ENCODE measurements around the gene ASB4.

The ASB4 gene

DNA sequence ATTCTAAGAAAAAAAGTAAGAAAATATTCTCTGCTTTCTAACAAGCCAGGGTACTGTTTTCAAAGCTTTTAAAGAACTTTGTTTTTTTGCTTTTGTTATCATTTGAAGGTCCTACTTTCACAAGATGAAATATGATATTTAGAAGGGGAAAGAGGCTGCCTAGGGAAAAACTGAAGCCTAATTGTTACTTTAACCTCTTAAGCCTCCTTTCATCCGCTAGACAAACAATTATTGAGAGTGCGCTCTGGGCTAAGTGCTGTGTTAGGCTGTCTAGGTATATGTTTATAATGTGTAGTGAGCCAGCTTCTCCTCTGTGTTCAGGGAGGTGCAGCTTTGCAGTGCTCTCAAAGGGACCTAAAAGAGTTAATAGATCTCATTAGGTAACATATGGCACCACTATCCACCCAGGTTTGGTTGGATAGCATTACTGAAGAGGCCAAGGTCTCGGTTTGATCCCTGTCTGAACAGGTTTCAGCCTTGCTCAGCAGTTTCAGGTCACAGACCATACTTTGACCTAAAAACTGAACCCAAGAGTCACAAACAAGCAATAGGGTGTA lies 92.6 kb downstream of the ASB4 start:
- TF ChIP-seq, protein P1, sequence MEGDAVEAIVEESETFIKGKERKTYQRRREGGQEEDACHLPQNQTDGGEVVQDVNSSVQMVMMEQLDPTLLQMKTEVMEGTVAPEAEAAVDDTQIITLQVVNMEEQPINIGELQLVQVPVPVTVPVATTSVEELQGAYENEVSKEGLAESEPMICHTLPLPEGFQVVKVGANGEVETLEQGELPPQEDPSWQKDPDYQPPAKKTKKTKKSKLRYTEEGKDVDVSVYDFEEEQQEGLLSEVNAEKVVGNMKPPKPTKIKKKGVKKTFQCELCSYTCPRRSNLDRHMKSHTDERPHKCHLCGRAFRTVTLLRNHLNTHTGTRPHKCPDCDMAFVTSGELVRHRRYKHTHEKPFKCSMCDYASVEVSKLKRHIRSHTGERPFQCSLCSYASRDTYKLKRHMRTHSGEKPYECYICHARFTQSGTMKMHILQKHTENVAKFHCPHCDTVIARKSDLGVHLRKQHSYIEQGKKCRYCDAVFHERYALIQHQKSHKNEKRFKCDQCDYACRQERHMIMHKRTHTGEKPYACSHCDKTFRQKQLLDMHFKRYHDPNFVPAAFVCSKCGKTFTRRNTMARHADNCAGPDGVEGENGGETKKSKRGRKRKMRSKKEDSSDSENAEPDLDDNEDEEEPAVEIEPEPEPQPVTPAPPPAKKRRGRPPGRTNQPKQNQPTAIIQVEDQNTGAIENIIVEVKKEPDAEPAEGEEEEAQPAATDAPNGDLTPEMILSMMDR (IDR thresholded peaks at IDR 0.05): no peak

DNA sequence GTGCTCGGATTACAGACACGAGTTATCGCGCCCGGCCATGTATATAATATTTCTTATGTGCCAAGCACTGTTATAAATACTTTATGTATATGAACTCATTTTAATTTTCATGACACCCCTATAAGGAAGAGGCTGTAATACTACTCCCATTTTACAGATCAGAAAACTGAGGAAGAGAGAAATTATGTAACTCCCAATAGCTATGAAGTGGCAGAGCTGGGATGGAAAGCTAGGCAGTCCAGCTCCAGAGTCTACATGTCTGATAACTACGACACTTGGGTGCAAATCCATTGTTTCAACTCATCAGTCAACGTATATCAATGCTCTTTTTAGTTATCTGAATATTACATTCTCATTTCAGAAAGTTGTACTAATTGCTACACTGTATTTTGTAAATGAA lies 93.6 kb downstream of the ASB4 start:
- TF ChIP-seq, protein P1 (IDR thresholded peaks at IDR 0.05): no peak

DNA sequence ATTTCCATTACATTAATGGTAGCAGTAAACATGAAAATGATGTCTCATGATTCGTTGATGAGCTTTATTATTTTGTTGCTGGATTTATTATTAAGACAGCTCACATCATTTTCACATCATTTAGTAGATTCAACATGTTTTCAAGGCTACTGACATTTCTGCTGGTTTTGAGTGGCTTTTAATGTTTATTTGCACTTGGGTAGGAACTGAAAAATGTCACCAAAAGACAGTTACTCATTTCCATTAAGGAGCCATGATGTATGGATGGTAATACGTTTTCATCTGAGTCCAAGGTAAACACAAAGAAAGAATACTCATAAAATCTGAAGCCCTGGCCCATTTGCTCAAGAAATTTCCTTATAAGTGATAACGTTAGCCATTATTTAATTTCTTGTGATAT lies 95.7 kb downstream of the ASB4 start:
- TF ChIP-seq, protein P1 (IDR thresholded peaks at IDR 0.05): no peak

DNA sequence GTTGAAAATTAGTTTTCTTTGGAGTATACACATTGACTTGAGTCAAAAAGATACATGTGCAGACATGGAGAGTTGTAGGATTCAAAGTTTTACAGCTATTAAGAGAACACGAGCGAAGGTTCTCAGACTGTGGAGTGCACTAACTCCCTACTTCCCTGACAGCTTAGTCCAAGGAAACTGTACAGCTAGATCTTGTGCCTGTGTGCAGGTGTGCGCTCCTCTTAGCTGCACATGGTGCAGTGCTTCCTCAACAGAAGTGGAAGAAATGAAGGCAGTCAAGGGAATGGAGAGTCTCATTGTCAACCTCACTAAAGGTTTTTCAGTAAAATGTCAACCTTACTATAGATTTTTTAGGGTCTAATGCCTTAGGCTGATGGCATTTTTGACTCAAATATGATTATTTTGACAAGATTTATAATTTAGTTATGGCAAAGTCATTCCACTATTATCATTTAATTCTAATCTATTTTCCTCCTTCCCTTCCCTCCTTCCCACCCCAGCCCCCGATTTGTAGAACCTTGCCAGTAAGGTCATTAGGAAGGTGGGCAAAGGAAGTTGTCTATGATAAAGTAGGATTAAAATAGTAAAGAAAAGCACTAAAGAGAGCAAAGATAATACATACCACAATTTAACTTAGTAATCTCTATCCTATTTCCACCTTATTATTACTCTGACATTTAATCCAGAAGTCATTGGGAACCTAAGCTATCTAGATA lies 97.0 kb downstream of the ASB4 start:
- TF ChIP-seq, protein P1 (IDR thresholded peaks at IDR 0.05): no peak

DNA sequence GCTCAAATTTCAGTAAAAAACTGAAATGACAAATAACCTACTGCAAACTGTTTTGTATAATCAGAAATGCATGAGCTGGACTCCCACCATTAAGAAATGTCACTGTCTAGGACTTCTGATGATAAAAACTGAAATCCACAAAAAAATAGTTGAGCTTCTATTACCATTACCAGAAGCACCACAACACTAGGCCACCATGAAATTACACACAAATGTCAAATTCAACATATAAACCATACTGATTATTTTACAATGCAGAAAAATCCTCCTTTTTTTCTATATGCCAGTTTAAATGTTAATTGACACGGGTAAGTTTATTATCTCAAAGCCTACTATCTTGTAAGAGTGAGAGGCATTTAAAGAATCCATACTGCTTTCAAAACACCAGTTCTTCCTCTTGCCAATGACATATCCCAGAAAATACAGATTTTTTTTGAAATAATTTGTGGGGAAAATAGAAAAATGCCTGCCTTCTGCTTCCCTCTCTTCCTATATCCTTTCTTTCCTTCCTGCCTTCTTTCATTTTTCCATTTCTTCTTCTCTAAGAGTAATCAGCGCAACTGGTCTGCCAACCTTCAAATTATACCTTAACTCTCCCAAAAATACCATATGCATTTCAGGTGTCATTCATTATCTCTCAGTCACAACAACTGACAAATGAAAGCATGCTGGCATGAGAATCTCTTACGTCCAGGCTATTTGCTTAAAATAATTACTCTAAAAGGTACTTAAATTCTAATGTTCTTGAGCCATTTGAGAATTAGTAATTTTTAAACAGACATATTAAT lies 98.3 kb downstream of the ASB4 start:
- TF ChIP-seq, protein P1 (IDR thresholded peaks at IDR 0.05): no peak

DNA sequence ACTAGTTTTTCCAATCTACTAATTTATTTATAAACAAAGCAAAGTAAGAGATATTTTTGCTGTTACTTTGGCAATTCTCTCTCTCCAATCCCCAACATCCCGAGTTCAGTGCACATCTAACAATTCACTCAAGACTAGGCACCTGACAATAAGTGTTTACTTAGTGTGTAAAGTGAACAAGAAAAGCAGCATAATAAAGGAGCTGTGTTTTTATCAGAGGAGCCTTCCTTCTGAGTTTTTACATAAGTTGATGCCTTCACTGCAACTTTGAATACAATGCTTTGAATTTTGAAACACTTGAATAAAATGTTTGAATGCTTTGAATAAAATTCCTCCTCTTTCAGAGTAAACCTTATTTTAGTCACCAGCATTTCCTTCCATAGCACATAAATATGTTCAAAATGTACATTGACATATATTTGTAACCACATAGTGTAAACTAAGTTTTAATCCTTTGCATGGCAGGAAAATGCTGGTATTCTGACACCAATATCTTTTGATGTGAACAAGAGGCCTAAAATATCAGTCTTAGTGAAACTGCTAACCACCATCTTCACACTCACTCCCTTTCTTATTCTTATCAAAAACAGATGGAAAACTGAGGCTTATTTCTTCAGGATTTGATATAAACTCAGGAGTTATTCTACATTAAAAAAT lies 99.2 kb downstream of the ASB4 start:
- TF ChIP-seq, protein P1 (IDR thresholded peaks at IDR 0.05): no peak

DNA sequence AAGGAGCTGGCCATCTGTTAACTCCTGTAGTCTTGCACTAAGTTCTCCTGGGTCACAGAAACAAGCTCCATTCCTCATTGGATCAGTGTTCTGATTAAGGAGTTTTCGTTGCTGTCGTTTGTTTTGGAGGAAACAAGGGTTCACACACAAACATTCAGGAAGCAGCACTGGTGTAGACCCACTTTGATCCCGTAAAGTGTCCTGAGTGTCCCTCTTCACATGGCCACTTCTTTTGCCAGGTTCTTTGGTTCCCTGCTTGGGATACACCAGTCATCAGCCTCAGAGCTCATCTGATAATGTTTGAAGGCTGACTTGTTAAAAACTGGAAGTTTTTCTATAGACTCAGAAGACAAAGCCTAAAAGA lies 99.7 kb downstream of the ASB4 start:
- TF ChIP-seq, protein P1 (IDR thresholded peaks at IDR 0.05): no peak

All from LNCAP (cell line).